Measurements from ENCODE around the gene SEMA3D. TPM values are rescaled to one million over a fixed set of nuclear protein-coding genes. Genes with fewer than 3 reads are reported as not detected.

SEMA3D gene
- total and polyA plus RNA-seq, 2 of the 4 experiments (the other 2 are of a cell fraction), result 2.9 to 13.6 TPM

DNA sequence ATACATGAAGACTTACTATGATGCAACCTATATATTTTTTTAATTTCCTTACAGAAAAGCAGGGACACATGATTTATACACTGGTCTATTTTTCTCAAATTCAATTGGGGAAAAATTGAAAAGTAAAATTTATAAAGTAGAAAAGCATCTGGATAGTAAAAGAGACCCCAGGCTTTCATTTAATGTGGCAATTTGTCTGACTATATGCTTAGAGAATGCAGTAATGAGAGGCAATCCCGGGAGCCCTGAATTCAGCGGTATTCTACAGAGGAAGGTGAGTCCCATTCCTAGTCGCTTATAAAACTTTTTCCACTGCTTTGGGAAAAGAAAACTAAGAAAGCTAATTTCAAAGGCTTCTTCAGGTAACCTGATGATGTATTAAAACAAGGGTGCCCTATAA, 167.1 kb downstream of the SEMA3D start:
- Histone ChIP-seq H2AK9ac (replicated peaks; ENCODE audit: low read depth, low read length, poor library complexity) (no peak overlapping the region), H3K9me1 (ENCODE audit: insufficient read depth, low read length) (no peaks in the 10 kb centered on the region), H4K5ac (ENCODE audit: low read depth, low read length) (peak overlapping the region; percentile 6; the same call in 1 of the 2 replicates), H2AFZ (replicated peaks; ENCODE audit: low read length, poor library complexity) (no peak overlapping the region), H3K23ac (ENCODE audit: low read depth, low read length) (no peak overlapping the region), H3K14ac (replicated peaks; ENCODE audit: low read depth, low read length) (0 out of 2 replicates have a peak overlapping the region, but pooled peaks have one; percentile 4), H4K91ac (ENCODE audit: insufficient read depth, low read depth, low read length) (peak overlapping the region; percentile 63; the same call in 1 of the 2 replicates), H2BK5ac (ENCODE audit: low read depth, low read length, poor library complexity, severe bottlenecking) (no peak overlapping the region), H3K36me3 (ENCODE audit: control insufficient read depth, insufficient read depth, low read length) (no peaks in the 10 kb centered on the region), H3K27ac (ENCODE audit: insufficient read depth, low read length) (no peak overlapping the region), H2BK20ac (ENCODE audit: low read depth, low read length) (peak overlapping the region; percentile 61; the same call in 1 of the 2 replicates), H3K9me3 (ENCODE audit: control insufficient read depth, insufficient read depth, low read length) (no peaks in the 10 kb centered on the region), H3K56ac (ENCODE audit: extremely low read depth, insufficient read depth, low read length) (no peak overlapping the region), H2BK120ac (ENCODE audit: low read depth, low read length) (no peak overlapping the region; the same call in 1 of the 2 replicates), H3K18ac (ENCODE audit: low read depth, low read length) (no peak overlapping the region), H3K9ac (ENCODE audit: low read depth, low read length) (no peak overlapping the region), H3K27me3 (ENCODE audit: control insufficient read depth, insufficient read depth, low read length) (no peaks in the 10 kb centered on the region), H3K4ac (ENCODE audit: low read depth, low read length) (no peak overlapping the region), H3K79me1 (ENCODE audit: low read depth in 1 of 2, low read length in 2 of 2) (no peaks in the 10 kb centered on the region), H3K4me2 (ENCODE audit: low read depth, low read length) (no peak overlapping the region), H3K4me3 (ENCODE audit: insufficient read depth, low read depth, low read length) (no peak overlapping the region), H2AK5ac (ENCODE audit: low read depth, low read length) (no peak overlapping the region), H2BK15ac (ENCODE audit: low read depth, low read length) (peak overlapping the region; percentile 21; the same call in 1 of the 3 replicates), H4K8ac (ENCODE audit: low read depth in 2 of 2, low read length in 2 of 2) (no peak overlapping the region), H4K20me1 (ENCODE audit: insufficient read depth, low read length) (no peaks in the 10 kb centered on the region), H3K4me1 (ENCODE audit: control insufficient read depth, insufficient read depth, low read length) (no peaks in the 10 kb centered on the region)
- CTCF ChIA-PET, result interaction anchor here (0.6 kb wide), 1 partner anchor 1083 kb away, joined by 3 read pairs; no protein-coding TSS in a partner anchor
- dilution Hi-C loops (cut with HindIII; ENCODE audit: low sequenced_read_pairs, unreplicated experiment), result no loop called here
- intact Hi-C loops (cut with micrococcal nuclease), result loop anchor here (5.0 to 10.0 kb wide), 4 partner anchors 375 to 1607 kb away; no protein-coding TSS in a partner anchor
- in situ Hi-C loops (cut with MboI; ENCODE audit: low sequenced_read_pairs), result loop anchor here (5.0 to 25.0 kb wide), 4 partner anchors 382 to 1087 kb away; partner anchors contain the start of gene SEMA3A
- POLR2A ChIA-PET (ENCODE audit: unreplicated experiment), result no interaction called here
- BruUV-seq (replicated peaks), result no TSS peak
- no CpG with 5 or more reads among the region's 3 CpGs for WGBS, 2 experiments (ENCODE audit: extremely low coverage in 2 of 2, insufficient read length in 1 of 2)
- no peak for TF ChIP-seq RCOR1 (IDR thresholded peaks at IDR 0.05; ENCODE audit: insufficient replicate concordance, low read length)
- no peak for TF ChIP-seq MAFK (IDR thresholded peaks at IDR 0.05; ENCODE audit: low read depth, low read length)
- no peak for DNase-seq
- ATAC-seq (ENCODE audit: low read depth), result no peak
